TTC549 (cell line): ENCODE measurements around the gene TTF1.
"Not testable (repeated sequence)": the region's sequence is repeated elsewhere in the genome, so short reads cannot be mapped to it uniquely, and the experiment has no call there.

Experiments used
- FAIRE-seq: peaks from 2 replicates; lab custom pipeline; 2012; peaks lifted over from hg19 to GRCh38; lab: Jason Lieb, UNC

Gene TTF1

GRCh38 chr9:132411091-132411508 is 4.5 kb upstream of the TTF1 start:
- no peak for FAIRE-seq

GRCh38 chr9:132410642-132411041 is 4.0 kb upstream of the TTF1 start:
- FAIRE-seq: no peak

GRCh38 chr9:132409828-132410528 is 3.3 kb upstream of the TTF1 start, which contains the start of gene CFAP77:
Gene CFAP77, plus strand, starts transcription at chr9:132410211. Its CDS starts 61 bp downstream, at chr9:132410272.
- no peak for FAIRE-seq

- no peak for FAIRE-seq
Observed at GRCh38 chr9:132408521-132408920, 1.9 kb upstream of the TTF1 start.

GRCh38 chr9:132407196-132407595 is 556 bp upstream of the TTF1 start:
- no peak for FAIRE-seq

- FAIRE-seq: no peak
Observed at GRCh38 chr9:132404228-132404881, 2.3 kb downstream of the TTF1 start.

GRCh38 chr9:132401824-132402223 is 4.8 kb downstream of the TTF1 start:
- no peak for FAIRE-seq

- FAIRE-seq: no peak
Observed at GRCh38 chr9:132395560-132395959, 11.1 kb downstream of the TTF1 start.

GRCh38 chr9:132391449-132391848 is 15.2 kb downstream of the TTF1 start:
- no peak for FAIRE-seq

GRCh38 chr9:132390966-132391365 is 15.7 kb downstream of the TTF1 start:
- FAIRE-seq: no peak

GRCh38 chr9:132387133-132387532 is 19.5 kb downstream of the TTF1 start:
- FAIRE-seq: no peak

GRCh38 chr9:132384376-132384775 is 22.3 kb downstream of the TTF1 start:
- no peak for FAIRE-seq

- no peak for FAIRE-seq
Observed at GRCh38 chr9:132383462-132383883, 23.2 kb downstream of the TTF1 start.

- no peak for FAIRE-seq
Observed at GRCh38 chr9:132381966-132382541, 24.6 kb downstream of the TTF1 start.

- not testable (repeated sequence) for FAIRE-seq
Observed at GRCh38 chr9:132378416-132378815, 28.2 kb downstream of the TTF1 start.

- FAIRE-seq: not testable (repeated sequence)
Observed at GRCh38 chr9:132377769-132378168, 28.9 kb downstream of the TTF1 start.

GRCh38 chr9:132372177-132373095 is 34.2 kb downstream of the TTF1 start:
- FAIRE-seq: no peak

- no peak for FAIRE-seq
Observed at GRCh38 chr9:132370592-132370991, 36.0 kb downstream of the TTF1 start.

GRCh38 chr9:132369421-132369820 is 37.2 kb downstream of the TTF1 start:
- no peak for FAIRE-seq

GRCh38 chr9:132367613-132368313 is 38.9 kb downstream of the TTF1 start:
- no peak for FAIRE-seq

GRCh38 chr9:132366481-132366880 is 40.2 kb downstream of the TTF1 start:
- no peak for FAIRE-seq

GRCh38 chr9:132365986-132366385 is 40.7 kb downstream of the TTF1 start:
- FAIRE-seq: no peak
